Suppressor macrophage (primary cell): ENCODE measurements around the gene FRMD4B.
"Not testable (repeated sequence)": the region's sequence is repeated elsewhere in the genome, so short reads cannot be mapped to it uniquely, and the experiment has no call there.

ENCODE experiments used
- DNase-seq, 4 experiments: peaks; one replicate each; pipeline ENCODE4 v3.0.0-alpha.2; 2020 to 2022

The FRMD4B gene

DNA sequence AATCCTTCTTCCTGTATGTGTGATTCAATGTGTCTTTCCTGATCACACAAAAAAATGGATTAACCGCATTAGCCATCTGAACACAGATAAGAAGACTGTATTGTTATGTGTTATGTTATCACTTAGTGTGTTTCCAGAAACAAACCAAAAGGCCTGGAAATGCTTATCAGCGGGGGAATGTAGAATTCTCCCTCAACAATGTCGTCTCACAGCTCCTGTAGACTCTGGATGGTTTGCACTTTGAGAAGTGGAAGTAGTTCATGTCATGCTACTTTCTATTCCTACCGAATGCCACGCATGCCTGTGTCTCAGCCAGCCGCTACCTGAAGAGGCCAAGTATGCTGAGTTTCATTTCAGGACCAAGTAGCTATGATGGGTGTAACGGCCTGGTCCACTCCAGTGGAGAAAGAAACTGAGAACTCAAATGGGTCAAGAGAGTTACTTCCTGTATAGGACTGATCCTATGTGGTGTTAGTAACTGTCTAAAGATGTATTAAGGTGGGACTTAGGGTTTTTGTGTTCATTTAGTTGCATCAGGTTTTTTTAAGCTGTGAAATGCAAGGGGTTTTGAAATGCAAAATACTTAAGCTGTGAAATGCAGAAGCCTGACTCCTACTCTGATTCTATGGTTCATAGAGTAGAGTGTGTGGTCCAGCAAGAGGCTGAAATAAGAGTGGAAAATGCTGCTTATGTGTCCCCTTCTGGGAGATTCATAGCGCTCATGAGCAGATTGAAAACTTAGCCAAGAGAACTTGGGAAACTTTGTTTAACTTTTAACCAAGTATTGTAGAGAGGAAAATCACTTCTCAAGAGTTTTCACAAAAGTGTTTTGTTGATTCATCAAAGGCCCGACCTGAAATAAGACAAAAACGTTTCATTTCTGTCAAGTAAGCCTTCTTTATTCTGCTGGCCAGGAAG lies 145.0 kb downstream of the FRMD4B start:
- no peak for DNase-seq

DNA sequence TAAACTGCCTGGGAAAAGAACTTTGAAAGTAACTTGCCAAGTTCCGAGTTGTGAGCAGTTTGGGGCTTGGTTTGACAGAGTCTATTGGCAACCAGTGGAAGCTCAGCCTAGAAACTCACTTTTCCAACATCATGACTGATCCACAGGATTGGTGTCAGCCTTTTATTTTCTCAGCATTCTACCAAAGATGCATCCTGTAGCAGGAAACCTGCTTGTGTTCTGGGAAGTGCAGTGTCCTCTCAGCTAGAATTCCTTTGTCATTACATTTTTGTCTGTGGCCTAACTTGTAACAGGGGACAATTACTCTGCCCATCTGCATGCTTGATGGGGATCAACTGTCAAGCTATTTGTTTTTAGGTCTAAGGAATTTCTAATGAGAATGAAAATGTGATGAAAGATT lies 146.8 kb downstream of the FRMD4B start:
- DNase-seq: no peak

DNA sequence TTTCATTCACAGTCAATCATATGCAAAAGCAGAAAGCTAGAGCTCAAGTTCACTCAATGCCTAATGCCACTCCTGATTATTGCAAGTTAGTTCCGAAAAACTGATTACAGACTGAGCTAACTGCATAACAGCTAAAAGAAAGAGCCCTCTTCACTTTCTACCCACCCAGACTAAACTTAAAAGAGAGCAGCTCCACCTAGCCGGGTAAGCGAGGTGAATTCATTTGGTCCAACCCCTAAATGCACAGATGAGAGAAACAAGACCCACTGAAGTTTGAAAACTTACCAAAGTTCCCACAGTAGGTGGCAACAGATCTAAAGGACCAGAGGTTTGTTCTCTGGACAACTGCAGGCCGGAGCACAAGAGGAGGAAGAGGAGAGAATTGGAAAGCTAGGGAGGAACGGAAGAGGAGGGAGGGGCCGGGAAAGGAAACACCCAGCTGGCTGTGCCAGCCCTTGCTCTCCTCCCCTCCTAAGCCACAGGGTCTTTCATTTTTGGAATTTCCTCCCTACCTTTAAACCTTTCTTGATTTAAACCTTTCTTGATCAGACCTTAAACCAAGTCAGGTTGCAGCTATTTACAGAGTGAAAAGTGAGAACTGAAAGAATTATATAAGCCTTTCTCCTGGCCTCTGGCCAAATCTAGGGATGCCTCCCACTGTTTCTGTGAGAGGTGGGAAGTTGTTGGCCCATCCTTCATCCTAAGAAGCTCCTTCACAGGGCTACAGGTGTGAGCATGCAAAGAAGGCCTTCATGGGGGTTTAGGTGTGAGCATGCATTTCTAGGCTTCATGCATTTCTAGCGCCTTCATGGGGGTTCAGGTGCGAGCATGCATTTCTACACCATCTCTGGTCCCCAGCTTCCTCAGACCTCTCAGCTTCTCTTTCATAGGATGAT lies 148.8 kb downstream of the FRMD4B start:
- DNase-seq: peak in 2 of 4 experiments; percentile 6 to 32

DNA sequence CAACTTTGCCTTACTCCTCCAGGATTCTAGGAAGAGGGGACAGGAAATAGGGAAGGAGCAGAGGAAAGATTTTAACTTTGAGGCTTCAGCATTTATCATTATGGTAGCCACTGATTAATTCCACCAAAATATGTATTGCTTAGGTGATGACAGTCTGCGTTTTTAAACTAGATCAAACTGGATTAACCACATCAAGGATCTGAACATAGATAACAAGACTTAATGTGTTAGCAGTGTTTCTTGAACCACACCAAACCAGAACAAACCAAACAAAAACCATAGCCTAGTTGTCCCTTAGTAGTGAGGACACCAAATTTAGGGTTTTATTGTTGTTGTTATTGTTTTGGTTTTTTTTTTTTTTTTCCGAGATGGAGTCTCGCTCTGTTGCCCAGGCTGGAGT lies 150.0 kb downstream of the FRMD4B start:
- no peak for DNase-seq

DNA sequence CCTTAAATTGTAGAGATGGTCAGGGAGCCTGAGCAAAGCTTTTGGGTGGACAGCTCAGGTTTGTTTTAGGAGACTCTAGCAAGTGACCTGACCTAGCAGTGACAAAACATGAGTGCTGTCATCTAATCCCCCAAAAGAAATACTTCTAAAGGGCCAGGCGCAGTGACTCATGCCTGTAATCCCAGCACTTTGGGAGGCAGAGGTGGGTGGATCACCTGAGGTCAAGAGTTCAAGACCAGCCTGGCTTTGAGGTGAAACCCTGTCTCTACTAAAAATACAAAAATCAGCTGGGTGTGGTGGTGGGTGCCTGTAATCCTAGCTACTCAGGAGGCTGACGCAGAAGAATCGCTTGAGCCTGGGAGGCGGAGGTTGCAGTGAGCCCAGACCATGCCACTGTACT lies 150.7 kb downstream of the FRMD4B start:
- DNase-seq: not testable (repeated sequence)

DNA sequence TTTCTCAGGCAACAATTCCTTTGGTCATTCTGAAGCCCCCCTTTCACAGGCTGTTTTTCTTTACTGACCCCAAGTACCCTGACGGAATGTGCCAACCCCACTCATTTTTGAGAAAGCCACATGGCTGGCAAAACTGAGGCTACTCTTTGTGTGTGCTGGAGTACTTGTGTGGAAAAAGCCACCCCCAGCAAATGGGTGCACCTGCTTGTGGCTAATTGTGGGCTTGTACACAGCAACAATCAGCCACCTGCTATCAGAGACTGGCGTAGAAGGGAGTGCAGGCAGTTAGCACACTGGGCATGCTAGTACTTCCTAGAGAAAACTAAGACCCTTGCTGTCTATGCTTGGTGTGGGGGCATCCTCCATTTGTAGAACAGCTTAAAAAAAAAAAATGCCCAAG lies 153.4 kb downstream of the FRMD4B start:
- DNase-seq: no peak

DNA sequence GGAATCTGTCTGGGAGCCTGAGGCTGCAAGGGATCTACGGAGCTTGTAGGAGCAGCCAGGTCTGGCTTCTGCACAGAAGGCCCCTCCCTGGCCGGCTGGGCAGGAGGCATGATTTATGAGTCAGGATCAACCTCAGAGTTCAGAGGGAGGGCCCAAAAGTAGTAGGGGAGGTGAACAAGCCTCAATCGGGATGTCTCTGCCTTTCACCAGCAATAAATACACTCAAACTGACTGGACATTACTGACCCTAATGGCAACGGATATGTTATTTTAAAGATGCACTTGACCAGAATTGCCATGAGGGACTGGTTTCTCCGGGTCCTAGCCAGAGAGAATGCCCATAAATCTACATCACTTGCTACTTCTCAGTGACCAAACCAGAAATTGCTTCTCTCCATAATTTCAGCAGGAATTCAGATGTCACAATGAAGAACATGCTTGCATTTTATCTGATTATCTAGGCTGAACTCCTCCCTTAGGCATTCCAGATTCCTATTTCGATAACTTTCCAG lies 153.9 kb downstream of the FRMD4B start:
- DNase-seq: no peak

DNA sequence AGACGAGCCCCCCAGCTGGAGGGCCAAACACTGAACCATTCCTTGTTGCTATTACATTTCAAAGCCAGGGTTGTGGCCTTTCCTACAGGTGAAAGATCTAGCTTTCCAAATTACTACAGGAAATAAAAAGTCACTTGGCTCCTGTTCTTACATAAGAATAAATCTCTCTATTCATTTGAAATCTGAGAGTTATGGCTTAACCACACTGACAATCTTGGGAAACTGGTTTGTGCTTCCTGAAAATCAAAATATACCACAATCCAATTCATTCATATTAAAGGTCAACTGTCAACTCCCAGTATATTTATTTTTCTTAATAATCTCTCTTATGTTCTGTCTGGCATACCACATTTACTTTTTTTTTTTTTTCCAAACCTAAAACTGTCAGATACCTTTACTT lies 159.8 kb downstream of the FRMD4B start:
- DNase-seq: no peak

DNA sequence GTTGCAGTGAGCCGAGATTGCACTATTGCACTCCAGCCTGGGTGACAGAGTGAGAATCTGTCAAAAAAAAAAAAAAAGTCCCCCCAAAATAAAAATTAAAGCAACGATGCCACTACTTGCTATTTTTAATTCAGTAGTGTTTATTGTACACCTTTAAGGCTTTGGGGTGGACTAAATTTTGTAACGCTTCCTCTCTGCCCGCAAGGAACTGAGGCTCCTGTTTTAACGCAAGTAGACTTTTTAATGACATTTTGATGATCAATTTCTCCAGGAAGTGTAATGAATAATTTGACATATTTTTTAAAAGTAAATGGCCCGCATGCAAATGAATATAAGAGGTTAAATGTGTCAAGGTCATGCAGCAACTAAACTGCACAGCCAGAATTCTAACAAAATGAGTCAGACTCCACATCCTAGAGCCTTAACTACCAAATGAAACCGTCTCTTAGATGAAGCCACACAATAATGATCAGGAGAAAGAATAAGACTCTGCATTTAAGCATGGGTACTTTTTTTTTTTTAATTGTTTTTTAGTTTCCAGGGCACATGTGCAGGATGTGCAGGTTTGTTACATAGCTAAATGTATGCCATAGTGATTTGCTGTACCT lies 166.7 kb downstream of the FRMD4B start:
- DNase-seq: no peak

DNA sequence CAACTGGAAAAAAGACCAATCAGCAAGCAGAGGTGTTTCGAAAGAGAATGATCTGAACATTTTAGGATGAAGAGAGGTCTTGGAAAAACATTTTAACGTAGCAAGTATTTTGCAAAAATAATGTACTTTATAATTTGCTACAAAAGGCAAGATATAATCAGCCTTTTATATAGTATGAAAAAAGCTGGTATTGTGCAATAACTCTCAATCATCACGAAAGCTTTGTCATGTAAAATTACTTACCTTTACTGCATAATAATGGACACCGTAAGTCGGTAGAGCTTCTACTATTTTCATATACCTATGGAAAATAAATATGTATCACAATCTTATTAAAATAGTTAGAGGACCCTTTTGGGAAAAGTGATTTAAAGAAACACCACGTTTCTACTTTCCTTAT lies 167.8 kb downstream of the FRMD4B start:
- DNase-seq: no peak

DNA sequence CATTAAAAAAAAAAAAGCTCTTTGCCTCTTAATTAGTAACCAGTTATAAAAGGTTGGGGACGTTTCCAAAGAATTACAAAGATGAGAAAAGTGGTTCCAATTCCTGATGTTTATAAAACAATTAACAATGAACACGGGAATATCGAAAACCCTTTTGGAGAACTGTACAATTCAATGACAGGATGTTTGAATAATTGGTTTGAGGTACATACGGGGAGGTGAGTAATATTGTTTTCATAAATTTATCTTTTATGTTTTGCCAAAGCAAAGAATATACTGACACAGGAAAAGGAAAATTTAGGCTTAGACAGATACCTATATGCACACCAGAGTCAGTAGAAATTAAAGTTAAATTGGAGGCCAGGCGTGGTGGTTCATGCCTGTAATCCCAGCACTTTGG lies 168.9 kb downstream of the FRMD4B start:
- DNase-seq: no peak

DNA sequence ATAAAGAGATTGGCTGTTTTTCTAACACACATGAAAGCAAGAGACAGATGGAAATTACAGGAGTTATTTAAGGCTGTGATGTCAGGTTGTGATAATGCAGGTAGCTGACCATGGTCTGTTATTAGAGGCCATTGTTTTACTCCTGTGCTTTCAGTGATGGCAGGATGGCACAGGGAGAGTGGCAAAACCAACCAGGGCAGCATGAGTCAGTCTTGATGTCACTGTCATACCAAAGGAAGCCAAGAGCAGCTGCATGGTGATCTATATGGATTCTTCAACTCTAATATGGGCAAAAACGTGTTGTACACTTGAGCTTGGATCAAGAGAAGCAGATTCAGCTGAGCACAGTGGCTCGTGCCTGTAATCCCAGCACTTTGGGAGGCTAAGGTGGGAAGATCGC lies 171.6 kb downstream of the FRMD4B start:
- no peak for DNase-seq

DNA sequence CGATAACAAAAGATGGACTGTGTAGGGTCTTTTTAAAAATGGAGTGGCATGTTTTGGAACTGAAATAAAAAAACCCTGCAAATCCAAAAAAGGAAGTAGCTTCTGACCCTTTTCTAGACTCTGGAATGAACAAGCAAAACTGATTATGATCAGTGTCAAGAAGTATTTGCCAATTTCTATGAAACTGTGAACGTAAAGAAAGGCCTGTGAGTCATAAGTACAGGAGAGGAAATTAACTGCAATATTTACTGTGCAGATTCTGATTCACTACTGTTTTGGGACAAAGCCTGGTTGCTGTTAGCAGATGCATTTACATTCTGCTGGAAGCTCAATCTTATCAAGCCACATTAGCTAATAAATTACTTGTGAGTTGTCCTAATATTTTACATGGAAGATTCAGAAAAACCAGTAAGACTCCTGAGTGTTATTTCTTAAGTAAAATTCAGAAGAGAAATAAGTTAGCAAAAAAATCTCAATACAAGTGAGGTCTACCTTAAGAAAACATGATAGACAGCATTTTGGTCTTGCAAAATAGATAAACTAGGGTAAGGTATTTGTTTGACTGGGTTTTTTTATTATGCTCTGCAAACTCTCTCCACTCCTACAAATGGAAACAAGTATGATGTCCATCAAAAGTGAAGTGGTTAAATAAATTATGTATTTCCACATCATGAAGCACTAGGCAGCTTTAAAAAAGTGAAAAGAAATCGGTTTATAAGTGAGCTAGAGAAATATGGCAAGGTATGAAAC lies 173.3 kb downstream of the FRMD4B start:
- peak; percentile 21 to 79 (median 50) for DNase-seq

DNA sequence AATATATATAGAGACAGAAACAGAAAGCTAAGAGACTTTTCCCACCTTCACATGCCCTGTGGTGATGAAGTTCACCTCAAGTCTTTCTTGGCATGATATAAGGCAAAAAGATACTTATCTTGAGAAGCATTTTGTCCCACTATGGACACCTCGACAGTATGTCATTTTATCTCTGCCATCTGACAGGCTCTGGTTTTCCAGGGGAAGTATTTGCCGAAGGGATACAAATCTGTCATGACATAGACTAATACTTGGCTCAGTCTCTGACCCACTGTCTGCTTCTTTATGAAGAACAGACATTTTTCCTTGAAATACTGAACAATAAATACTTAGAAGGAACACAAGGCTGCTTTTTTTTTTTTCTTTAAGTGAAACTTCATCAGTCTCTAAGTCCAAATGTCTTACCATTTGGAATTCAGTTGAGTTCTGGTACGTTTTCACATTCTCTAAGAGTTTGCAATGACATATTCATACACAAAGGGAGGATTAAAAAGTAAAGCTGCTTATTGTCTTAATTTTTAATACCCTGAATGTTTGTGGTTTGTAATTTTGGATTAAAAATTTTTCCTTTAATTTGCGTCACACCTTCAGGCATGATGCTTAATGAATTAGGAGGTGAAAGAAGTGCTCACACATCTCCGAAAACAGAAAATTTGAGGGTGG lies 175.7 kb downstream of the FRMD4B start:
- DNase-seq: no peak

DNA sequence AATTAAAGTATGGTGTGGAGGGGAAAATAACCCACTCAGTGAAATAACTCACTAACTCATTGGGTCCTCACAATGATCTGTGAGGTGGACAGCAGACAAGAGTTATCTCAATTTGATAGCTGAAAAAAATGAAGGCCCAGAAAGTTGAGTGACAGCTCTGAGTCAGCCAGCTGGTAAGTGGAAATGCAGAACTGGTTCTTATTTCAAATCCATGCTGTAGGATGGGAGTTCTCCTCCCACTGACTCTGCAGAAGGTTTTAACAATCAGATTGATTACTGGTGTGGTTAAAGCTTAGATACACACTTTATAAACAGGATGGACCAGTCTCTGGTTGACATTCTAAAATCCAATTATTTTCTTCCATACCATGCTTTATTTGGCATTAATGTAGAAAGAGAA lies 176.5 kb downstream of the FRMD4B start:
- peak; percentile 19 to 56 (median 41) for DNase-seq

DNA sequence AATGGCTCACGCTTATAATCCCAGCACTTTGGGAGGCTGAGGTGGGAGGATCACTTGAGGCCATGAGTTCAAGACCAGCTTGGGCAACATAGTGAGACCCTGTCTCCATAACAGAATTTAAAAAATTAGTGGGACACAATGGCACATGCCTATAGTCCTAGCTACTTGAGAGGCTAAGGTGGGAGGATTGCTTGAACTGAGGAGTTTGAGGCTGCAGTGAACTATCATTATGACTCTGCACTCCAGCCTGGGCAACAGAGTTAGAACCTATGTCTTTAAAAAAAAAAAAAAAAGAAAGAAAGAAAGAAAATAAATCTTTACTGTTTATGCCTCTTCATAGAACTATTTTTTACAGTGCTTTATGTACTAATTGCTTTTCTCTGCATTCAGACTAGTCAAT lies 178.9 kb downstream of the FRMD4B start:
- no peak for DNase-seq

DNA sequence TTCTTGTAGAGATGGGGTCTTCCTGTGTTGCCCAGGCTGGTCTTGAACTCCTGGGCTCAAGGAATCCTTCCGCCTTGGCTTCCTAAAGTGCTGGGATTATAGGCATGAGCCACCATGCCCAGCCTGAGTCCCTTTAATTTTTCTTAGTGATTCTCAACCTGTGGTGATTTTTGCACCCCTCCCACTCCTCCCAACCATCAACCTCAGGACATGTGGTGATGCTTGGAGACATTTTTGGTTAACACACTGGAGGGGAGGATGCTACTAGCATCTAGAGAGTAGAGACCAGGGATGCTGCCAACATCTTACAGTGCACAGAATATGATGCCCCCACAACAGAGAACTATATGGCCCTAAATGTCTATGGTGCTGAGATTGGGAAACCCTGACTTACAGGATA lies 180.5 kb downstream of the FRMD4B start:
- DNase-seq: no peak

DNA sequence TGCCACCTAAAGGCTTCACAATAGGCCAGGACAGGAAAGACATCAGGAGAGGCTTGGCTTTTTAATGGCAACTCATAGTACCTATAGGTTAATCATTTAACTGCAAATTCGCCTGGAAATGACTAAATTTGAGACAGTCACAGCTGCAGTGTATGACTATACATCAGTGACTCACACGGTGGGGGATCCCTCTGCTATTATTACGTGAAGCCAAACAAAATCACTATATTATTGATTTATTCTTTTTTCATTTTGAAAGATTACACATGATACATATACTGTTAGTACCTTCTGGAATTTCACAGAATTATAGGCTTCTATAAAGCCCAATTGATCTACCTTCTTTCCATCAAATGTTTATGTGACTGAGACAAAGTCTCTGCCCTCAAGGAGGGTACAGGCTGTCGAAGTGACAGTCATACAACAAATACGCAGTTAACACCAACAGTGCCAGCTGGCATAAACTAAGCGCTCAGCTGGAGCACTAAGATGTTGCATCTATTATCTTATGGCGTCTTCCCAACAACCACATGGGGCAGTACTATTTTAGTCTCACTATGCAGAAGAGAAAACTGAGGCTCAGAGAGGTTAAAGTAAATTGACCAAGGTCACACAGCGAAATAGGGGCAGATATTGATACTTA lies 181.5 kb downstream of the FRMD4B start:
- DNase-seq: no peak

DNA sequence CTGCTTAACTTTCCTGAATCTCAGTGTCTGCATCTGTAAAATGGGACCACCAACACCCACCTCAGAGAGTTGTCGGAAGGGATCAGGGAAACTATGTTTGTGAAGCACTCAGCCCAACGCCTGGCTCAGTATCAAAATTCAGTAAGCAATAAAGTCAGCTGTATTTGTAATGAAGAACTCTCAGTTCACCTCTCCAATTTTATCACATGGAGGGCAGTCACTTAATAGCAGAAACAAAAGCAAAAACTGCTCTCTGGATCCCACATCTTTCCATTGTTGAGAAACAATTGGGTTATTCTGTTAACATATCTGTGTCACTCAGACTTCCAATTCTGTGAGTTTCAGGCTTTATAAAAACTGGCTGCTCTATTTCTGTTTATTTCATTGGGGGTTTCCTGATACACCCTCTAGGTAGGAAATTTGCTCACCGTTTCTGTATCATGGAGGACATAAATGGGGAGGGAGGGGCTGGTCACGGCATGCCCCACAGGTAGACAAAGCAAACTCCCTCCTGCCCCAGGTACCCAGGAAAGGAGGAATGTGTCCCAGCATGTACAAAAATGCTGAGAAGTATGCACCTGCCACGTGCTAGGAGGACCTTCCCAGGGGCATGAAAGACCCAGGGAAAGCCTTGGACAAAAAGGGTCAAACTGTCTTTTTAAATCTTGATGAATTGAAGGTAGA lies 182.1 kb downstream of the FRMD4B start:
- no peak for DNase-seq

DNA sequence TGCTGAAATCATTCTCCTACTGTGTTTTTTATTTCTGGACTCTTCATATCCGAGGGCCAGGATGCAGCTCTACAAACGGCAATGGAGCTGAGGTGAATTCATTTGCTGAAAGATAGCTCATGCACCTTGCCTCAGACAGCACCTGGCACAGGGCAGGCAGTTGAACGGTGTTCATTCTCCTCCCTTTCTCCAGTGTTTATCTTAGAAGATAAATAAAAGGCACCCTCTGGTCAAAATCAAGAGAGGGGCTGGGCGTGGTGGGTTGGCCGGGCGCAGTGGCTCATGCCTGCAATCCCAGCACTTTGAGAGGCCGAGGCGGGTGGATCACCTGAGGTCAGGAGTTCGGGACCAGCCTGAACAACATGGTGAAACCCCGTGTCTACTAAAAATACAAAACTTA lies 184.2 kb downstream of the FRMD4B start:
- no peak for DNase-seq
